GM21529 (cell line): ENCODE data around the gene COL4A2.

Experiments
- ATAC-seq: cut with Tn5 transposase; IDR thresholded peaks from one replicate; pipeline ENCODE4 v1.9.1; 2021; ENCODE audit not compliant: unreplicated experiment

Gene COL4A2

GRCh38 chr13:110336681-110337080 lies 29.6 kb downstream of the COL4A2 start:
- no peak for ATAC-seq

GRCh38 chr13:110337247-110337646 lies 30.2 kb downstream of the COL4A2 start:
- ATAC-seq, result no peak

- ATAC-seq, result no peak
Observed at GRCh38 chr13:110338441-110339101, 31.5 kb downstream of the COL4A2 start.

- no peak for ATAC-seq
Observed at GRCh38 chr13:110339263-110339662, 32.2 kb downstream of the COL4A2 start.

- no peak for ATAC-seq
Observed at GRCh38 chr13:110339975-110340550, 33.0 kb downstream of the COL4A2 start.

- ATAC-seq, result peak; percentile 57
Observed at GRCh38 chr13:110340812-110341444, 33.8 kb downstream of the COL4A2 start.

GRCh38 chr13:110341445-110342244 lies 34.6 kb downstream of the COL4A2 start:
- peak; percentile 68 for ATAC-seq

GRCh38 chr13:110342474-110342873 lies 35.4 kb downstream of the COL4A2 start:
- no peak for ATAC-seq

- ATAC-seq, result no peak
Observed at GRCh38 chr13:110343241-110343865, 36.3 kb downstream of the COL4A2 start.

- ATAC-seq, result no peak
Observed at GRCh38 chr13:110344320-110344719, 37.2 kb downstream of the COL4A2 start.

- ATAC-seq, result no peak
Observed at GRCh38 chr13:110345266-110345665, 38.2 kb downstream of the COL4A2 start.

GRCh38 chr13:110345701-110346100 lies 38.6 kb downstream of the COL4A2 start:
- no peak for ATAC-seq

- ATAC-seq, result no peak
Observed at GRCh38 chr13:110346661-110347067, 39.6 kb downstream of the COL4A2 start.

- no peak for ATAC-seq
Observed at GRCh38 chr13:110347088-110347487, 40.0 kb downstream of the COL4A2 start.

- ATAC-seq, result no peak
Observed at GRCh38 chr13:110347535-110348308, 40.6 kb downstream of the COL4A2 start.

GRCh38 chr13:110348309-110349105 lies 41.4 kb downstream of the COL4A2 start:
- ATAC-seq, result no peak

- no peak for ATAC-seq
Observed at GRCh38 chr13:110349239-110349638, 42.2 kb downstream of the COL4A2 start.

GRCh38 chr13:110350049-110350448 lies 43.0 kb downstream of the COL4A2 start:
- no peak for ATAC-seq

GRCh38 chr13:110350509-110350908 lies 43.4 kb downstream of the COL4A2 start:
- ATAC-seq, result no peak
